Activated CD4-positive, alpha-beta memory T cell treated with anti-CD3 and anti-CD28 coated beads, Interleukin-2, amount 10 ng/mL, durations not matched to agents 7 days and 5 days (primary cell): ENCODE results near the gene TRAF3IP3. TPM values are rescaled to one million over a fixed set of nuclear protein-coding genes. Genes with fewer than 3 reads are reported as not detected.

Experiments
- CTCF ChIA-PET: fragments of 350-600 bp; sonication (Branson Sonifier 250); formaldehyde crosslinking; loops from one replicate; lab custom pipeline; 2021; ENCODE audit warnings: antibody characterized with exemption, inconsistent platforms; lab: Charles Lee
- POLR2A ChIA-PET: fragments of 350-600 bp; sonication (Branson Sonifier 250); formaldehyde crosslinking; loops from one replicate; lab custom pipeline; 2021; ENCODE audit warnings: antibody characterized with exemption; lab: Charles Lee
- DNase-seq: peaks from one replicate; pipeline ENCODE4 v3.0.0-alpha.2; 2020
- H3K27ac Mint-ChIP-seq: one replicate; pipeline ENCODE4 v1.8.0; 2021; ENCODE audit warnings: mild to moderate bottlenecking, mixed read lengths
- H3K27me3 Mint-ChIP-seq: one replicate; pipeline ENCODE4 v1.8.0; 2021; ENCODE audit warnings: mixed read lengths
- H3K36me3 Mint-ChIP-seq: one replicate; pipeline ENCODE4 v1.8.0; 2021; ENCODE audit warnings: low read depth, mixed read lengths
- H3K4me1 Mint-ChIP-seq: one replicate; pipeline ENCODE4 v1.8.0; 2021; ENCODE audit warnings: mixed read lengths
- H3K4me3 Mint-ChIP-seq: one replicate; pipeline ENCODE4 v1.8.0; 2021; ENCODE audit warnings: mild to moderate bottlenecking, mixed read lengths
- H3K9me3 Mint-ChIP-seq: one replicate; pipeline ENCODE4 v1.8.0; 2021; ENCODE audit warnings: mixed read lengths
- total RNA-seq, 2 experiments: library from RNA; stranded (reverse); gene quantifications; one replicate each; pipeline ENCODE4 v1.2.3, GENCODE V29; 2021

TRAF3IP3 gene
- total RNA-seq, 2 experiments from 2014 or later, result 421 to 422 TPM

DNA sequence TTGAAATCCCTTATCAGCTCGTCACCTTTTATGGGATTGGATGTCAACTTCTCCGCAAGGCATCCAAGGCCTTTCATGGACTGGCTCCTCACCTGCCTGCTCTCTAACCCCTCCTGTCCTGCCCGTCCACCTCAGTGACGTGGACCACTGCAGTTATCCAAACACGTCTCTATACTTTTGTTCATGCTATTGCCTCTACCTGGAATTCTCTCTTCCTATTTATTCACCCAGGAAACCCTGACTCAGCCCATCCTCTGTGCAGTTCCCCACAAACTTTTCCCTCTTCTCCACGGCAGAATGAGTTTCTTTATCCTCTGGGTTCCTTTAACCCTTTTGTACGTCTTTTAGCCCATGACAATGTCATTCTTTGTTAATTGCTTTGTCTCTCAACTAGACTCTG lies 66.9 kb downstream of the TRAF3IP3 start:
- no peaks in the 10 kb centered on the region for H3K9me3 Mint-ChIP-seq
- H3K4me1 Mint-ChIP-seq, result peaks cover 21% of the 10 kb centered on the region
- H3K27me3 Mint-ChIP-seq, result peaks cover 33% of the 10 kb centered on the region
- ChIA-PET POLR2A (interaction anchor here (0.8 to 2.2 kb wide), 5 partner anchors 23 to 73 kb away, joined by 3 to 8 read pairs (median 6); partner anchors contain the start of gene C1orf74), CTCF (interaction anchor here (1.0 to 3.1 kb wide), 25 partner anchors 9 to 552 kb away, joined by 3 to 33 read pairs (median 7); partner anchors contain the start of genes C1orf74, IRF6, LAMB3 and TRAF3IP3)
- no peak for DNase-seq
- no peak overlapping the region for H3K4me3 Mint-ChIP-seq
- H3K27ac Mint-ChIP-seq, result no peak overlapping the region
- H3K36me3 Mint-ChIP-seq, result peaks cover 2% of the 10 kb centered on the region

DNA sequence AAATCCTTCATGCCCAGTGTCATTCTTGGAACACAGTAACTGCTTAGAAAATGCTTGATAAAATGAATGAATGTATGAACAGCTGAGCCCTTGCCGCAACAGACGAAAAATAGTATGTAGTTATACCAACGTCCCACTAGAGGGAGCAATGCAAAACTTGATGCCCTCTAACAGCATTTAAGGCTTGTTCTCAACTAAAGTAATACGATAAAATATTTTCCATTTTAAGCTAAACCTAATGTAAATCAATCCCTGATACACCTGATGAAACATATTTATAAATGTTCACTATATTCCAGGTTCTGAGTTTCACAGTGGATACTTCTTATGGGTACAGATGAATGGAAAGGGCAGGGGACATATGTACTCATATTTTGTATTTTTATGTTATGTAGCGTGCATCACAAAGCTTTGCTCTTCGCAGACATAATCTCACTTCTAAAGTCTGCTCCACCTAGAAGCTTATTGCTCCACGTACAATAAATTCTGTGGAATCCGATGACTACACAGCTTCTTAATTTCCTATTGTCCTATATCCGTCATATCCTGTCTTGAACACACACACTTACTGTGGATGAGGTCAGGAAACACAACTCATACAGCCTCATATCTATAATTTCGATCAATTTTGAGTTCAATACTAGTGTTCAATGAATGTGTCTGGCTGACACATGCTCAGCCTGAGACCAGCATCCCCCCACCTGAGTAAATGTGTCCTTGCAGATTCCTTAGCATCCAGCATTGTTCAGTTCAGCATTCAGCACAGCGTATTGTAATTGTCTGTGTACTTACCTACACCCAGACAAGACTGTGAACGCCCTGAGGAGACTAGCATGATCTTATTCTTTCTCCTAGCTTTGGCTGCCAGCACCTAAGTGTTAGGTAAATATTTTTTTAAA lies 67.5 kb downstream of the TRAF3IP3 start:
- Mint-ChIP-seq H3K27ac (no peak overlapping the region), H3K36me3 (peaks cover 6% of the 10 kb centered on the region), H3K9me3 (no peaks in the 10 kb centered on the region), H3K27me3 (peaks cover 33% of the 10 kb centered on the region), H3K4me1 (peaks cover 26% of the 10 kb centered on the region), H3K4me3 (no peak overlapping the region)
- ChIA-PET POLR2A (interaction anchor here (0.8 to 2.2 kb wide), 7 partner anchors 14 to 75 kb away, joined by 3 to 8 read pairs (median 3); partner anchors contain the start of gene C1orf74), CTCF (interaction anchor here (0.9 to 3.1 kb wide), 28 partner anchors 9 to 551 kb away, joined by 3 to 33 read pairs (median 6); partner anchors contain the start of genes C1orf74, IRF6, LAMB3 and TRAF3IP3)
- no peak for DNase-seq

DNA sequence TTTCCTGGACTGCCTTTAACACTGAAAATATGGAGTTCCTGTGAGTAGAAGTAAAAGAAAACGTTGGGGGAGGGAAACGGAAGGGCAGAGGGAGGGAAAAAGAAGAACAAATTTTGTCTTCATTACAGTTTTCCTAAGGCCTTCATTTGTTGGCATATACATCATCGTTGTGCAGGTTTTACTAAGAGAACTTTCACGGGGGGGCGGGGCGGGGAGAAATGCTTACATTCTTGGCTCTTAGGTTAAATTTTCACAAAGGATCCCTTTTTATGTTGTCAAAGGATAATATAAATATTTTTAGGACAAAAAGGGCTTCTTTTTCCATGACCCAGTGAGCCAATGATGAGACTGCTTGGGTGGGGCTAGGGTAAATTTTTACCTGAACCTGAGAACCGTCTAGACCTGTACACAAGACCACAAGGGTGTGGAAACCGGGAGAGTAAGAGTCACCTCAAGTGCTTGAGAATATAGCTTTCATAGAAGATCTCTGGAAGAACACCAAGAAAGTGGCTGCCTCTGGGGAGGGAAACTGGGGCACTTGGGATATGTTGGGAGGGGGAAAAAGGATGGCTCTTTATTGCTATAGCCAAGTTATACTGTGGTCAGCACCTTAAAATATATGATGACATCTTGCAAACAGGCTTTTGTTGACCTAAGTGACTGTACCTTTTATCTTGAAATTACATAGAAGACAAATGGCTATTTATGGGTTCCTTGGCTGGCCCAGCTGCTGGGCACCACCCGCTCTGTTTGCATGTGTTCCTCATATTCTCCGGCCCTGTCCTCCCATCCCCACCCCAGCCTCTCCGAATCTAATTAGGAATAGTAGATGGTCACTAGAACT lies 70.0 kb downstream of the TRAF3IP3 start:
- Mint-ChIP-seq H3K36me3 (peaks cover 10% of the 10 kb centered on the region), H3K27ac (no peak overlapping the region), H3K4me3 (no peak overlapping the region), H3K27me3 (peaks cover 19% of the 10 kb centered on the region), H3K4me1 (peaks cover 36% of the 10 kb centered on the region), H3K9me3 (no peaks in the 10 kb centered on the region)
- CTCF ChIA-PET, result interaction anchor here (1.0 to 3.6 kb wide), 4 partner anchors 10 to 38 kb away, joined by 5 to 19 read pairs (median 8); no protein-coding TSS in a partner anchor
- POLR2A ChIA-PET, result interaction anchor here (1.5 to 3.0 kb wide), 2 partner anchors 44 to 57 kb away, joined by 3 to 14 read pairs; no protein-coding TSS in a partner anchor
- no peak for DNase-seq

DNA sequence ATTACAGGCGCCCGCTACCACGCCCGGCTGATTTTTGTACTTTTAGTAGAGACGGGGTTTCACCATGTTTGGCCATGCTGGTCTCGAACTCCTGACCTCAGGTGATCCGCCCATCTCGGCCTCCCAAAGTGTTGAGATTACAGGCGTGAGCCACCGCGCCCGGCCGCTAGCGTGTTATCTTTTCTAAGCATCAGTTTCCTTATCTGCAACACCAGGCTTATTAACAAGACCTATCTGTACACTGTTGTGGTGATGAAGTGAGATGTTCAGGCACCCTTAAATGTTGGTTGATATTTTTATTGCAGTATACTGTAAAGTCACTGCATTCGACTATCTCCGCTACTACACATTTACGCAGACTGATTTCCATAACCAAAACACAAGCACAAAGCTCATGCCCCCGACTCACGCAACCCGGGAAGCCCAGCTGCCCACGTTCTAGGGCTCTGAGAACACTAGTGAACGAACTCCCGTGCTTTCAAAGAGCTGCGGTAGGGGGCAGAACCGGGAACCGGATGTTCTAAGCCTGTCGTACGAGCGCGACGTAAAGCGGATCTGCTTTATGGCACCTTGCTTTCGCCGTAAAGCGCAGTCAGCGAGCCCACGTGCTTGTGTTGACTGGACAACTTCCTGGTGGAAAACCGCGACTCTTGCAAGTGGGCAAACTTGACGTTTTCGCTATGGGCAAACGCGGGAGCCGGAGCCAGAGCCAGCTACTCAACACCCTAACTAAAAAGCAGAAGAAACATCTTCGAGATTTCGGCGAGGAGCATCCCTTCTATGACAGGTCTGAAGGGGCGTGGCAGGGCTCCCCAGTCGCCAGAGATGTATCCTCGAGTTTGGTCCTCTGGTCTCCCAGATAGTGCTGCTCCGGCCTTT lies 71.8 kb downstream of the TRAF3IP3 start, which contains the start of gene UTP25:
Gene UTP25, plus strand, starts transcription at position 589 of the 879 bp plus-strand sequence. Its CDS starts 92 bp downstream, at position 681.
- Mint-ChIP-seq H3K27ac (peak within 1 kb of the TSS; percentile 86), H3K27me3 (peaks cover 7% of the 10 kb centered on the region), H3K9me3 (no peaks in the 10 kb centered on the region), H3K36me3 (peaks cover 21% of the 10 kb centered on the region), H3K4me3 (peak within 1 kb of the TSS; percentile 95), H3K4me1 (peaks cover 35% of the 10 kb centered on the region)
- DNase-seq, result peak; percentile 94
- CTCF ChIA-PET, result interaction anchor here (0.7 to 3.6 kb wide), 12 partner anchors 9 to 258 kb away, joined by 3 to 19 read pairs (median 6); partner anchors contain the start of genes C1orf74, IRF6 and TRAF3IP3
- POLR2A ChIA-PET, result interaction anchor here (0.7 to 3.0 kb wide), 12 partner anchors 9 to 547 kb away, joined by 3 to 14 read pairs (median 4); partner anchors contain the start of genes C1orf74 and TRAF3IP3

DNA sequence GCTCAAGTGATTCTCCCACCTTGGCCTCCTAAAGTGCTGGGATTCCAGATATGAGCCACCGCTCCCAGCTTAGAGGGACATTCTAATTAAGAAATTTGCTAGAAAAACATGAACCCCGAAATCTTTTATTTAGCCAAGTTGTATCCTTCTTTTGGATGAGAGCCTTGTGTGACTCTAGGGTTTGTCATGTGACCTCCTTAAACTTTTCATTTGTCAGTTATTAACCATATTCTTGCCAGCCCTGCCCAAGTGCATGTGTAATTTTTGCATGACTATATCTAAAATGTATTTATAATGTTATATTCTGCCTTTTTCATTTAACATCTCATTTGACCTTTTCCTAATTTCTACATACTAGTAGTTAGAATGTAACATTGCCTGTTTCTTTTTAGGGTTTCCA lies 73.9 kb downstream of the TRAF3IP3 start:
- H3K36me3 Mint-ChIP-seq, result peaks cover 42% of the 10 kb centered on the region
- POLR2A ChIA-PET, result interaction anchor here (1.5 kb wide), 1 partner anchor 10 kb away, joined by 4 read pairs; no protein-coding TSS in a partner anchor
- H3K9me3 Mint-ChIP-seq, result no peaks in the 10 kb centered on the region
- peaks cover 3% of the 10 kb centered on the region for H3K27me3 Mint-ChIP-seq
- DNase-seq, result no peak
- H3K4me1 Mint-ChIP-seq, result peaks cover 32% of the 10 kb centered on the region
- no peak overlapping the region for H3K27ac Mint-ChIP-seq
- CTCF ChIA-PET, result interaction anchor here (1.2 kb wide), 1 partner anchor 10 kb away, joined by 4 read pairs; no protein-coding TSS in a partner anchor
- peak overlapping the region; percentile 95 for H3K4me3 Mint-ChIP-seq

DNA sequence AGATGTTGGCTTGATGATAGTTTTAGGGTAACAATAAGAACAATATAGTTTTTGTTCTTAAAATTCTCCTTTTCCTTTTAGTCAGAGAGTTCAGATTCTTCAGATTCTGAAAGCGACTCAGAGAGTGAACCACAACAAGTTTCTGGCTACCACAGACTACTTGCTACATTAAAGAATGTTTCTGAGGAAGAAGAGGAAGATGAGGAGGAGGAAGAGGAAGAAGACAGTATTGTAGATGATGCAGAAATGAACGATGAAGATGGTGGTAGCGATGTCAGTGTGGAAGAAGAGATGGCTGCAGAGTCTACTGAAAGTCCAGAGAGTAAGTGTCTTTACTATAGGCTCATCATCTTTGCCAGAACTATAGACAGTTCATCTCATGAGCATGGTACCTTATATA lies 74.9 kb downstream of the TRAF3IP3 start:
- Mint-ChIP-seq H3K9me3 (no peaks in the 10 kb centered on the region), H3K36me3 (peaks cover 48% of the 10 kb centered on the region), H3K27me3 (no peaks in the 10 kb centered on the region), H3K27ac (no peak overlapping the region), H3K4me1 (peaks cover 42% of the 10 kb centered on the region), H3K4me3 (no peak overlapping the region)
- CTCF ChIA-PET, result interaction anchor here (1.2 to 1.3 kb wide), 2 partner anchors 9 to 14 kb away, joined by 3 to 4 read pairs; no protein-coding TSS in a partner anchor
- POLR2A ChIA-PET, result interaction anchor here (1.5 kb wide), 1 partner anchor 9 kb away, joined by 4 read pairs; no protein-coding TSS in a partner anchor
- DNase-seq, result no peak

DNA sequence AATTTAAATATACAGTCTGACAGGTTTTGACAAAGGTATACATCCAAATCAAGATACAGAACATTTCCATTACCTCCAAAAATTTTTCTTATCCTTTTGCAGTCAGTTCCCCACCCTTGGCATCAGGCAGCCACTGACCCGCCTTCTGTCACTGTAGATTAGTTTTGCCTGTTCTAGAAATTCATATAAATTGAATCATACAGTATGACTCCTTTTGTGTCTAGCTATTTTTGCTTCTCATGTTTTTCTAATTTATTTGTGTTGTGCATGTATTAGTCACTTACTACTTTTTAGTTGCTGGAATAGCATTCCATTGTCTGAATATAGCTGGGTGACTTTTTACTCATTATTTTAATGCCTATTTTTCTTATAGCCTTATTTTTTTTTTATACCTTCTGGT lies 75.8 kb downstream of the TRAF3IP3 start:
- Mint-ChIP-seq H3K27ac (no peak overlapping the region), H3K9me3 (no peaks in the 10 kb centered on the region), H3K4me3 (no peak overlapping the region), H3K36me3 (peaks cover 54% of the 10 kb centered on the region), H3K27me3 (no peaks in the 10 kb centered on the region), H3K4me1 (peaks cover 47% of the 10 kb centered on the region)
- DNase-seq, result no peak
- CTCF ChIA-PET, result interaction anchor here (1.4 kb wide), 1 partner anchor 8 kb away, joined by 7 read pairs; no protein-coding TSS in a partner anchor
- POLR2A ChIA-PET, result no interaction called here

Other genes starting within 250 kb of the TRAF3IP3 start
- gene CAMK1G, start 172.3 kb upstream of the TRAF3IP3 start, total RNA-seq, result not detected
- gene LAMB3, start 103.6 kb upstream of the TRAF3IP3 start, total RNA-seq, result 1 to 10 TPM; 4.2 to 4.4 TPM
- gene G0S2, start 80.6 kb upstream of the TRAF3IP3 start, total RNA-seq, result 1 to 10 TPM; 7.3 to 7.6 TPM
- 10 to 100 TPM in 1 of 2 experiments, 1 to 10 TPM in 1; 8.7 to 11.4 TPM for gene HSD11B1, start 51.2 kb upstream of the TRAF3IP3 start, total RNA-seq
- gene C1orf74, start 28.5 kb downstream of the TRAF3IP3 start, total RNA-seq, result 1 to 10 TPM; 2.1 to 2.2 TPM
- under 1 TPM; 0.10 to 0.25 TPM for gene IRF6, start 50.1 kb downstream of the TRAF3IP3 start, total RNA-seq
- gene UTP25, start 71.9 kb downstream of the TRAF3IP3 start, total RNA-seq, result 1 to 10 TPM; 5.7 to 5.8 TPM
- gene SYT14, start 182.2 kb downstream of the TRAF3IP3 start, total RNA-seq, result not detected